Mammary epithelial cell (primary cell): ENCODE data around the gene DGCR2.

ENCODE experiments used
- CTCF ChIP-seq, 2 donors: IDR thresholded peaks in 1 of 2; conservative IDR thresholded peaks in 1 of 2; 2 replicates each; pipeline ENCODE4 v1.5.1; 2011 to 2012; ENCODE audit warnings: inconsistent platforms in 2 of 2, low read length in 2 of 2, mild to moderate bottlenecking in 2 of 2, control low read depth in 1 of 2, low read depth in 1 of 2; ENCODE audit not compliant: insufficient read depth in 1 of 2; ENCODE audit errors: extremely low read depth in 1 of 2
- EZH2 ChIP-seq: IDR thresholded peaks from 2 replicates; pipeline ENCODE4 v1.6.1; 2012; ENCODE audit warnings: low read length, inconsistent platforms, borderline replicate concordance

- TF ChIP-seq CTCF (conservative IDR thresholded peaks at IDR 0.05 in 1 of 2, IDR thresholded peaks at IDR 0.05 in 1 of 2; ENCODE audit: extremely low read depth in 1 of 2, insufficient read depth in 1 of 2, low read depth in 1 of 2, low read length in 2 of 2) (no peak), EZH2 (no peak)
Observed at GRCh38 chr22:19124377-19124776, 2.2 kb upstream of the DGCR2 start.
